GM12875 (cell line): ENCODE data around the gene C10orf53.

Source experiments
- H3K4me3 ChIP-seq: one replicate; pipeline ENCODE4 v1.5.1; 2011; ENCODE audit warnings: low read depth, low read length, control low read depth
- TF ChIP-seq, protein P1 (sequence below): IDR thresholded peaks from 2 replicates; pipeline ENCODE4 v1.5.1; 2011; ENCODE audit warnings: low read depth, mild to moderate bottlenecking, control low read depth, inconsistent platforms, low read length, moderate library complexity, borderline replicate concordance; ENCODE audit not compliant: insufficient read depth

Gene C10orf53

DNA sequence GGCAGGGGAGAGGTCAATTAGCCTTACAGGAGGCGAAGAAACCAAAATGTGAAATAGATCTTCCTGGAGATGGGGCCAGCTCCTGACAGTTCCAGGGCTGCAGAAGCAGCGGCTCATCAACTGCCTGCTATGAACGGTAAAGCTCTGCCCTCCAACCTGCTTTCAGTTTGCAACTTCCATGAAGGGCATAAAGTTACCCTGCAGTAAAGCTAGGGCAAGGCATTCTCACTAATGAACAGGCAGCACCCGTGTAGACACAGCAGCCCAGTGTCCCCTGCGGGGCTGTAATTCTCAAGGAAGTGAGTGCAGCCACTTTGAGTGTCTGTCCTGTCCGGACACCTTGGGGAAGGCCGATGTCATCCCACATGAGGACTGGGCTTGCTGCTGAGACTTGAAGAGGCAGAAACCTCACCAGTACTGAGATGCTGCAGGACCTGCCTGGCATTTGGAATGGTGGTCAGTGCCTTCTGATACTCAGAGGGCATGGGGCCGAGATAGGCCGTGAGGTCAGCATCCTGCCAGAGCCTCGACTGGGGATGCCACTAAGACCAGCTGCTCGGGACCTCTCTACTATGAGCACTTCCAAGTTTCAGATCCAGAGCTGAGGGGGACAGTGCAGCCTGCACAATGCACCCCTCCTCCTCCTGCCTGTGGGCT lies 26.1 kb upstream of the C10orf53 start:
- TF ChIP-seq, protein P1, sequence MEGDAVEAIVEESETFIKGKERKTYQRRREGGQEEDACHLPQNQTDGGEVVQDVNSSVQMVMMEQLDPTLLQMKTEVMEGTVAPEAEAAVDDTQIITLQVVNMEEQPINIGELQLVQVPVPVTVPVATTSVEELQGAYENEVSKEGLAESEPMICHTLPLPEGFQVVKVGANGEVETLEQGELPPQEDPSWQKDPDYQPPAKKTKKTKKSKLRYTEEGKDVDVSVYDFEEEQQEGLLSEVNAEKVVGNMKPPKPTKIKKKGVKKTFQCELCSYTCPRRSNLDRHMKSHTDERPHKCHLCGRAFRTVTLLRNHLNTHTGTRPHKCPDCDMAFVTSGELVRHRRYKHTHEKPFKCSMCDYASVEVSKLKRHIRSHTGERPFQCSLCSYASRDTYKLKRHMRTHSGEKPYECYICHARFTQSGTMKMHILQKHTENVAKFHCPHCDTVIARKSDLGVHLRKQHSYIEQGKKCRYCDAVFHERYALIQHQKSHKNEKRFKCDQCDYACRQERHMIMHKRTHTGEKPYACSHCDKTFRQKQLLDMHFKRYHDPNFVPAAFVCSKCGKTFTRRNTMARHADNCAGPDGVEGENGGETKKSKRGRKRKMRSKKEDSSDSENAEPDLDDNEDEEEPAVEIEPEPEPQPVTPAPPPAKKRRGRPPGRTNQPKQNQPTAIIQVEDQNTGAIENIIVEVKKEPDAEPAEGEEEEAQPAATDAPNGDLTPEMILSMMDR, result no peak

DNA sequence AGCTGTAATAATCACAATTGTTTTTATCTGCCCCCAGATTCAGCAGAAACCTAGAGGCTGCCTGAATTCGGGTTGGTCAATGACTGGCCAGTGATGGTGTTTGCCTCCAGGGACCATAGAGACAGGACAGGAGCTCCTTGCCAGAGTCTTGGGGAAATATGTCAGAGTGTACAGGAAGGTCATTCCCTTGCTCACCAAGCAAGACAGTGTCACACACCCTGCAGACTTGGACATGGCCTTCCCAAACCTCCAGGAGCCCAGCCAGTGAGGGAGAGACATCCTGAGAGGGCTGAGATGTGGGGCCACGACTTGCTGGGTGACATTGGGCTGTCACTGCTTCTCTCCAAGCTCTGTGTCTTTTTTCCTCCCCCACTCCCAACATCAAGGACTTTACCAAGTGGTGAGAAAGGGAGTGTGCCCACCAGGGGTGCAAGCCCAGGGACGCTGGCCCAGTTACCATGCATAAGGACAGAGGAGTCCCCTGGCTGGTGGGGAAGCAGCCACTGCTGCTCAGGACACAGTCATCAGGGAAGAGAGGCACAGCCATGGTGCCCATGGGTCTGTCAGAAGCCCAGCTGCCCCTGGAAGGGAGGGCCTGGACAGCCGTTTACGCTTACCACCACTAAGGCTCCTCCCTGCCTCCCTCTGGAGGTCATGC lies 25.3 kb upstream of the C10orf53 start:
- no peak overlapping the region for H3K4me3 ChIP-seq
- TF ChIP-seq, protein P1, result no peak

More for the DNA sequence above, 26.1 kb upstream of the C10orf53 start:
- H3K4me3 ChIP-seq, result no peak overlapping the region

DNA sequence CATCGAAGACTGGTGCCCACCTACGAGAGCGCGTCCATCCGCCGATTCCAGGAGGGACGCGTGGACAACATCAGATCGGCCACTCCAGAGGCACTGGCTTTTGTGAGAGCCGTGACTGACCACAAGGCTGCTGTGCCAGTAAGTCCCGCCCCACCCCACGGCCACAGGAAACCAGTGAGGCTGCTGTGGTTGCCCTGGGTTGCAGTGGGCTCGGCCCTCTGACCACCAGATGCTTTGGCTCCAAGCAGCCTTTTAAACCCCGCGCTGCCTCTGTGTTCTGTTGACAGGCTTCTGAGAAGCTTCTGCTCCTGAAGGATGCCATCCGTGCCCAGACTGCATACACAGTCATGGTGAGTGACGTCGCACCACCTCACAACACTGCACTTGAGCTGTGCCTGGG lies 24.4 kb upstream of the C10orf53 start:
- H3K4me3 ChIP-seq, result no peak overlapping the region

DNA sequence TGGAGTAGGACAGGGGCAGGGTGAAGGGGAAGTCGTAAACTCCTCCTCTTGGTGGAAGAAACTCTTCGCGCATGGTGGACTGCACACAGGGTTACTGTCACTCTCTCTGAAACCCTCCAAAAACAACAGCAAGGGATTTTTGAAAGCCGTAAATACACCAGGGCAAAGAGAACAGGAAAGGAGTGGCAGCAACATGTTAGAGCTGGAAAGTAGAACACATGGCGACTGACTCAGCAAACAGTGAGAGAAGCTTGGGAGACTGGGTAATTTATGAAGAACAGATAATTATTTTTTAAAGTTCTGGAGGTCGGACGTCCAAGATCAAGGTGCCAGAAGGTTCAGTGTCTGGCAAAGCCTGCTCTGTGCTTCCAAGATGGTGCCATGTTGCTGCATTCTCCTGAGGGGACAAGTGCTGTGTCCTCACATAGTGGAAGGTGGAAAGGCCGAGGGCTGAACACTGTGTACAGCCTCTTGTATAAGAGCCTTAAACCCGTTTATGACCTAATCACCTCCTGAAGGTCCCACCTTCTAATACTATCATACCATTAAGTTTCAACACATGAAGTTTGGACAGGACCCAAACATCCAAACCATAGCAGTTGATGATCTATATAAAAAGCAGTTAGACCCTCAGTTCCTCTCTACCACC lies 22.5 kb upstream of the C10orf53 start:
- H3K4me3 ChIP-seq, result no peak overlapping the region
- TF ChIP-seq, protein P1, result no peak

More for the DNA sequence above, 24.4 kb upstream of the C10orf53 start:
- TF ChIP-seq, protein P1, result no peak

DNA sequence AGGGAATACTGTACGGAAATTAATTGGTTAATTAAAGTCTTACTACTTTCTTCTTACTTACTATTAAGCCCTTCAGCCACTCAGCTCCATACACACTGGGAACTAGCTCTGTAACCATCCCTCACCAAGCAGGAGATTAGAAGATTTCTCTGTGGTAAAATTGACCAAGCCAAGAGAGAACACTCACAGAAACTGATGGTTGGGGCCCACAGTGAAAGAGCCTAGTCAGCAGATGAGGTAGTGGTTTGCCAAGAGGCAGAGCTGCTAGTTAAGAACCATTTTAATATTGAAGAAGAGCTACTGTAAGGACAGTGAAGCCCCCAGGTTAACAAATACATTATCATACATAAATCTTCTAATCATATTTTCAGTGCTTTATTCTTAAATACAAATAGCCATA lies 21.8 kb upstream of the C10orf53 start:
- TF ChIP-seq, protein P1, result no peak
- H3K4me3 ChIP-seq, result no peak overlapping the region

DNA sequence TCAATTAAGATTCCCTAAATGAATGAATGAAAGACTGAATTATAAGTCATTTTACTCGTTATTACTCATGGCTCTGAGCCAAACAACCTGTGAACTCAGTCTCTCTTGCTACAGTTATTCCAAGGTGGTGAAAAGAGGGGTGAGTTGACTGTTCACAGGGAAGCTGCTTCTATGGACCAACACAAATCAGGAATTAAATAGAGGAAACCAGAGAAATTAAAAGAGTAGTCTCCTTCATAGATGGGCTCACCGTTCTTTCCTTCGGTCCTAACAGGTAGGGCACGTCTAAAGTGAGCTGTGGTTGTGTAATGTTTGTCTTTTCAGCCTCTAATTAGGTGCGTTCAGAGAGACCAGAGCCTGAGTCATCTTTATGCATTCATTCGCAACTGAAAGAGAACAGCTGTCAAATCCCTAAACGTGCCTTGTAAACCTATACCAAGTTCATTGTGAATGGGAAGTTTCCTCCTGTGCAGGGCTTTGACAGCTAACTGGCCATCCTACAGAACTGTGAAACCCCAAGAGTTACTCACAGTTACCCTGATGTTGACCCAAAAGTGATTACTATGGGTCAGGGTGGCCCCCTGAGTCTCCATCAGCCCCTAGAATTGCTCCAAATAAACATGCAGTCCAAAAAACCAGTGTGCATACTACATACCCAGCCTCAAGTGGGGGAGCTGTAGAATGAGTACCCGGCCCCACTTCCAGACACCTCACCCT lies 18.2 kb upstream of the C10orf53 start:
- H3K4me3 ChIP-seq, result no peak overlapping the region
- TF ChIP-seq, protein P1, result no peak
